Measurements from ENCODE around the gene DYNLRB2. TPM values are rescaled to one million over a fixed set of nuclear protein-coding genes. Genes with fewer than 3 reads are reported as not detected.

The DYNLRB2 gene
- total RNA-seq, result under 1 TPM in 1 of 2 experiments, not detected in 1; 0.58 TPM
- 0.83 TPM for polyA plus RNA-seq

DNA sequence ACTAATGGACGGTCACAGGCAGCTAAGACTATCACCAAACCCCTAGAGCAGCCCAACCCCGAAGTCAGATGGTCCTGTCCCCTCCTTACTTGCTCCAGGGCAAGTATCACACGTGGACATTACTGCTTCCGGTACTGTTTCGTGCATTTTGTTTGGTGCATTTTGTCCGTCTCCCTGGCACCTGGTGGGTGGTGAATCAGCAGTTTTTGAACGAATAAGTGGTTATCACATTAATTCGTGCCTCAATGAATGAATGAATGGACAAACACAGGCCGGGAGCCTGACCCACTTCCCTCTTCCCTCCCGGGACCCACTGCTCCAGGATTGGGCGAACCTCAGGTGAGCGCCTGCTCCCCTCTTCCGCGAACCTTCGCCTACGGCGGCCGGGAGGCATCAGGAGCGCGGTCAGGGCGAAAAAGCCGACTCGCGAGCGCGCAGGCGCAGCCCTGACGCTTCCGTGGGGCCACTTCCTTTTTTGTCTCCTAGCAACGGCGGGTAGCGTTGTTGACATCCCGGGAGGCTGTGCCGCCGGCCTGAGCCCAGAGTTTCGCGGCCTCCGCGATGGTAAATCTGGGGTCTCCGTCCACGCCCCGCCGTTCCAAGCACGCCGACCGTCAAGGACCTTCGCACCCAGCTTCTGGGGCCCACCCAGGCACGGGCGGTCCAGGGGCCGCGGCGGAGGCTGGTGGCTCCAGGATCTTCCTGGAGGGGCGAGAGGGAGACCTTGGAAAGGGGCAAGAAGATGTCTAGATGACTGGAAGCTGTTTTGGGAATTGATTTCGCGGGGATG is at the start of gene DYNLRB2:
TSS of gene DYNLRB2 (plus strand) at position 478 of the 790 bp plus-strand sequence. CDS start at position 562, 84 bp downstream.
- Mint-ChIP-seq H3K27me3 (peaks cover 4 to 9% of the 10 kb centered on the region in 2 donors), H3K27ac (peak within 1 kb of the TSS; percentile 94 to 98 (median 97)), H3K4me3 (peak within 1 kb of the TSS; percentile 94 to 98 (median 96)), H3K4me1 (peaks cover 16 to 24% (median 17%) of the 10 kb centered on the region in 3 donors), H3K36me3 (peaks cover 0 to 6% (median 0%) of the 10 kb centered on the region in 3 donors), H3K9me3 (peaks cover 0 to 2% (median 0%) of the 10 kb centered on the region in 5 donors)
- peaks cover 12% of the 10 kb centered on the region for H3K4me1 ChIP-seq (ENCODE audit: insufficient read depth, low read length)
- H3K27me3 ChIP-seq (ENCODE audit: insufficient read depth, low read length, poor library complexity, severe bottlenecking), result no peaks in the 10 kb centered on the region
- H3K9me3 ChIP-seq (ENCODE audit: low read length), result no peaks in the 10 kb centered on the region
- H3K4me3 ChIP-seq (ENCODE audit: low read length), result peak within 1 kb of the TSS; percentile 90
- peak; percentile 84 to 96 (median 93) for DNase-seq
- POLR2A ChIA-PET, result no interaction called here
- no peaks in the 10 kb centered on the region for H3K36me3 ChIP-seq (ENCODE audit: insufficient read depth, low read length)
- CTCF ChIA-PET, result interaction anchor here (0.6 to 1.2 kb wide), 2 partner anchors 39 to 69 kb away, joined by 3 read pairs; no protein-coding TSS in a partner anchor
- peak within 1 kb of the TSS; percentile 84 for H3K27ac ChIP-seq (ENCODE audit: low read depth, low read length)

GRCh38 chr16:80500116-80500859 is 40.5 kb upstream of the DYNLRB2 start:
- CTCF ChIA-PET, result interaction anchor here (1.9 kb wide), 1 partner anchor 26 kb away, joined by 9 read pairs; no protein-coding TSS in a partner anchor
- no peak overlapping the region for H3K27ac ChIP-seq (ENCODE audit: low read depth, low read length)
- H3K4me1 ChIP-seq (ENCODE audit: insufficient read depth, low read length), result no peaks in the 10 kb centered on the region
- Mint-ChIP-seq H3K27me3 (peaks cover 3 to 9% of the 10 kb centered on the region in 2 donors), H3K9me3 (no peaks in the 10 kb centered on the region), H3K4me3 (no peak overlapping the region), H3K27ac (no peak overlapping the region), H3K4me1 (peaks cover 0 to 3% (median 0%) of the 10 kb centered on the region in 3 donors), H3K36me3 (no peaks in the 10 kb centered on the region)
- no peaks in the 10 kb centered on the region for H3K9me3 ChIP-seq (ENCODE audit: low read length)
- POLR2A ChIA-PET, result interaction anchor here (0.7 kb wide), 1 partner anchor 696 kb away, joined by 4 read pairs; no protein-coding TSS in a partner anchor
- H3K27me3 ChIP-seq (ENCODE audit: insufficient read depth, low read length, poor library complexity, severe bottlenecking), result no peaks in the 10 kb centered on the region
- no peak for DNase-seq
- no peak overlapping the region for H3K4me3 ChIP-seq (ENCODE audit: low read length)
- H3K36me3 ChIP-seq (ENCODE audit: insufficient read depth, low read length), result no peaks in the 10 kb centered on the region

DNA sequence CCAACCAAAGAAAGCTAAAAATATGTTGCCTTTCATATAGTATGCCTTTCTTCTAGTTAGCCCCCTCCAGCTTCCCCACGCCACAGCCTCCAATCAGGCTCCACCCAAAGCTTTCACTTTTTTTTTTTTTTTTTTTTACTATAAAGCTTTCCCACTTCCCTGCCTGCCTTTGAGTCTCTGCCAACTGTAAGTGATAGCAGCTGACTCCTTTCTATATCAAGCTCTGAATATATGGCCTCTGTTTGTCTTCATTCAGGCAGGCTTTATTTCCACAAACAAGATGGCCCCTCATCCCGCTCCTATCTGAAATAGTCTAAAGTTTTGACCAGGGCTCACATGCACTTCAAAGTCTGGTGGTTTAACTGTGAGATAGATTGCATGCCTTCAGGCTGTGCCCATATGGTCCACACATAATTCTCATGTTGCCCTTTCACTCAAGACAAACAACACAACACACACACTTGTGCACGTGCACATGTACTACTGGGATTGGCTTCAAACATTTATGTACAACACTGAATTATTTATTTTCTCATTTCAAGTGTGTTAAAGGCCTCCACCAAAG is 39.8 kb upstream of the DYNLRB2 start:
- Mint-ChIP-seq H3K27me3 (peaks cover 3 to 5% of the 10 kb centered on the region in 2 donors), H3K4me1 (peaks cover 0 to 3% (median 0%) of the 10 kb centered on the region in 3 donors), H3K27ac (no peak overlapping the region), H3K4me3 (no peak overlapping the region), H3K9me3 (no peaks in the 10 kb centered on the region), H3K36me3 (no peaks in the 10 kb centered on the region)
- Histone ChIP-seq H3K9me3 (ENCODE audit: low read length) (no peaks in the 10 kb centered on the region), H3K4me3 (ENCODE audit: low read length) (no peak overlapping the region), H3K4me1 (ENCODE audit: insufficient read depth, low read length) (no peaks in the 10 kb centered on the region), H3K27me3 (ENCODE audit: insufficient read depth, low read length, poor library complexity, severe bottlenecking) (no peaks in the 10 kb centered on the region), H3K27ac (ENCODE audit: low read depth, low read length) (no peak overlapping the region), H3K36me3 (ENCODE audit: insufficient read depth, low read length) (no peaks in the 10 kb centered on the region)
- no peak for DNase-seq
- ChIA-PET POLR2A (interaction anchor here (0.7 kb wide), 1 partner anchor 697 kb away, joined by 4 read pairs; no protein-coding TSS in a partner anchor), CTCF (interaction anchor here (1.9 kb wide), 1 partner anchor 25 kb away, joined by 9 read pairs; no protein-coding TSS in a partner anchor)

- no peaks in the 10 kb centered on the region for H3K36me3 Mint-ChIP-seq
- Histone ChIP-seq H3K27ac (ENCODE audit: low read depth, low read length) (no peak overlapping the region), H3K9me3 (ENCODE audit: low read length) (no peaks in the 10 kb centered on the region), H3K27me3 (ENCODE audit: insufficient read depth, low read length, poor library complexity, severe bottlenecking) (no peaks in the 10 kb centered on the region), H3K4me3 (ENCODE audit: low read length) (no peak overlapping the region), H3K36me3 (ENCODE audit: insufficient read depth, low read length) (no peaks in the 10 kb centered on the region), H3K4me1 (ENCODE audit: insufficient read depth, low read length) (no peaks in the 10 kb centered on the region)
- H3K27me3 Mint-ChIP-seq, result peaks cover 3 to 14% of the 10 kb centered on the region in 2 donors
- peaks cover 0 to 3% (median 0%) of the 10 kb centered on the region in 3 donors for H3K4me1 Mint-ChIP-seq
- CTCF ChIA-PET, result no interaction called here
- no peak for DNase-seq
- POLR2A ChIA-PET, result no interaction called here
- no peak overlapping the region for H3K27ac Mint-ChIP-seq
- H3K9me3 Mint-ChIP-seq, result peaks cover 0 to 2% (median 0%) of the 10 kb centered on the region in 5 donors
- H3K4me3 Mint-ChIP-seq, result no peak overlapping the region
Measured at GRCh38 chr16:80503107-80503506, 37.7 kb upstream of the DYNLRB2 start.

- Histone ChIP-seq H3K27me3 (ENCODE audit: insufficient read depth, low read length, poor library complexity, severe bottlenecking) (no peaks in the 10 kb centered on the region), H3K9me3 (ENCODE audit: low read length) (no peaks in the 10 kb centered on the region), H3K36me3 (ENCODE audit: insufficient read depth, low read length) (no peaks in the 10 kb centered on the region), H3K4me3 (ENCODE audit: low read length) (no peak overlapping the region), H3K4me1 (ENCODE audit: insufficient read depth, low read length) (no peaks in the 10 kb centered on the region), H3K27ac (ENCODE audit: low read depth, low read length) (no peak overlapping the region)
- H3K9me3 Mint-ChIP-seq, result peaks cover 0 to 2% (median 0%) of the 10 kb centered on the region in 5 donors
- no peak for DNase-seq
- no peaks in the 10 kb centered on the region for H3K36me3 Mint-ChIP-seq
- H3K27ac Mint-ChIP-seq, result peak overlapping the region in 1 of 8 donors; percentile 30
- POLR2A ChIA-PET, result no interaction called here
- H3K4me1 Mint-ChIP-seq, result no peaks in the 10 kb centered on the region
- H3K27me3 Mint-ChIP-seq, result peaks cover 11 to 43% of the 10 kb centered on the region in 2 donors
- CTCF ChIA-PET, result interaction anchor here (0.9 kb wide), 1 partner anchor 19 kb away, joined by 4 read pairs; no protein-coding TSS in a partner anchor
- H3K4me3 Mint-ChIP-seq, result no peak overlapping the region
Measured at GRCh38 chr16:80507538-80507937, 33.3 kb upstream of the DYNLRB2 start.

GRCh38 chr16:80509872-80510271 is 30.9 kb upstream of the DYNLRB2 start:
- H3K27me3 Mint-ChIP-seq, result peaks cover 14 to 51% of the 10 kb centered on the region in 2 donors
- POLR2A ChIA-PET, result no interaction called here

GRCh38 chr16:80511824-80512592 is 28.8 kb upstream of the DYNLRB2 start:
- no peak overlapping the region for H3K4me3 Mint-ChIP-seq
- no peak for DNase-seq
- peaks cover 14 to 44% of the 10 kb centered on the region in 2 donors for H3K27me3 Mint-ChIP-seq
- Histone ChIP-seq H3K4me1 (ENCODE audit: insufficient read depth, low read length) (no peaks in the 10 kb centered on the region), H3K27me3 (ENCODE audit: insufficient read depth, low read length, poor library complexity, severe bottlenecking) (no peaks in the 10 kb centered on the region), H3K9me3 (ENCODE audit: low read length) (no peaks in the 10 kb centered on the region), H3K36me3 (ENCODE audit: insufficient read depth, low read length) (no peaks in the 10 kb centered on the region), H3K4me3 (ENCODE audit: low read length) (no peak overlapping the region), H3K27ac (ENCODE audit: low read depth, low read length) (no peak overlapping the region)
- peaks cover 0 to 2% (median 0%) of the 10 kb centered on the region in 5 donors for H3K9me3 Mint-ChIP-seq
- H3K36me3 Mint-ChIP-seq, result no peaks in the 10 kb centered on the region
- H3K27ac Mint-ChIP-seq, result no peak overlapping the region
- POLR2A ChIA-PET, result no interaction called here
- CTCF ChIA-PET, result no interaction called here
- H3K4me1 Mint-ChIP-seq, result no peaks in the 10 kb centered on the region

More at GRCh38 chr16:80509872-80510271, 30.9 kb upstream of the DYNLRB2 start:
- no peak for DNase-seq
- no peak overlapping the region for H3K4me3 ChIP-seq (ENCODE audit: low read length)
- CTCF ChIA-PET, result interaction anchor here (1.1 kb wide), 1 partner anchor 17 kb away, joined by 3 read pairs; no protein-coding TSS in a partner anchor
- no peaks in the 10 kb centered on the region for H3K36me3 Mint-ChIP-seq
- no peak overlapping the region for H3K27ac Mint-ChIP-seq
- H3K27me3 ChIP-seq (ENCODE audit: insufficient read depth, low read length, poor library complexity, severe bottlenecking), result no peaks in the 10 kb centered on the region
- peaks cover 0 to 2% (median 0%) of the 10 kb centered on the region in 5 donors for H3K9me3 Mint-ChIP-seq
- H3K36me3 ChIP-seq (ENCODE audit: insufficient read depth, low read length), result no peaks in the 10 kb centered on the region
- no peaks in the 10 kb centered on the region for H3K4me1 ChIP-seq (ENCODE audit: insufficient read depth, low read length)
- H3K4me3 Mint-ChIP-seq, result no peak overlapping the region
- no peaks in the 10 kb centered on the region for H3K4me1 Mint-ChIP-seq
- no peaks in the 10 kb centered on the region for H3K9me3 ChIP-seq (ENCODE audit: low read length)
- H3K27ac ChIP-seq (ENCODE audit: low read depth, low read length), result no peak overlapping the region

All from CD8-positive, alpha-beta memory T cell (primary cell).